WTC11 (cell line): Measurements from ENCODE around the gene NUDT14.

Experiments
- JAZF1 ChIP-seq: fragments of 250-450 bp; sonication (Bioruptor Pico); IDR thresholded peaks from 2 replicates; pipeline ENCODE4 v1.9.0; 2021; ENCODE audit warnings: moderate library complexity, mild to moderate bottlenecking, inconsistent platforms
- TF ChIP-seq, protein P1 (sequence below): fragments of 200-600 bp; IDR thresholded peaks from 2 replicates; pipeline ENCODE4 v1.8.0; 2022; ENCODE audit warnings: antibody characterized with exemption

DNA sequence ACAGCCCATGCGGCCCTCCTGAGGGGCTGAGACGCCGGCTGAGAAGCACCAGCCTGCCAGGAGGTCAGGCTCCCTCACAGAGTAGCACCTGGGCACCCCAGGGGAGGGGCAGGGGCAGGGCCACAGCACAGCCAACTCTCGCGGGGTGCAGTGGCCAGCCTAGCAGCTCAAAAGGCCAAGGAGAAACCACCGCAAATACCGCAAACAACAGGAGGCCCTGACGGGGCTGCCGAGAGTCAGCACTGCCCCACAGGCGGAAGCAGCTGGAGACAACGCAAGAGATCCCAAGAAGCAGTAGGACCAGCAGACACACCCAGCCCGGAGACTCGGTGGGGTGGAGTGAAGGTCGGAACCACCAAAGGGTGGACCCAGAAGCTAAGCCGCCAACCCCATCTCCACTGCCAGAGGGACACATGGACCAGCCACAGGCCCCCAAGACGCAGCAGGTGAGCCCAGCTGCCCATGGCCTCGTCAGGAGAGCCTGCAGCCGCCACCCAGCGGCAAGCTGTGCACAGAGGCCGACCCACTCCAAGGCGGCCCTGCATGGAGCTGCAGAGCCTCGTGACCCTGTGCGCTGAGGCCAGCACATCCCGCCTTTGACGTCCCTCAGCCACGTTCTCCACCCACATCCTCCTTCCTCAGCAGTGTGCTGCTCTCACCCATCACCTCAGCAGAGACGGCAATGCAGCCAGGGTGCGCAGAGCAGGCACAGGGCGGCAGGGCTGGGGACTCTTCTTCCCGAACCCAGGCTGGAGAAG lies 35.6 kb upstream of the NUDT14 start:
- TF ChIP-seq JAZF1 (CRISPR knock-in tag): no peak
- TF ChIP-seq, protein P1, sequence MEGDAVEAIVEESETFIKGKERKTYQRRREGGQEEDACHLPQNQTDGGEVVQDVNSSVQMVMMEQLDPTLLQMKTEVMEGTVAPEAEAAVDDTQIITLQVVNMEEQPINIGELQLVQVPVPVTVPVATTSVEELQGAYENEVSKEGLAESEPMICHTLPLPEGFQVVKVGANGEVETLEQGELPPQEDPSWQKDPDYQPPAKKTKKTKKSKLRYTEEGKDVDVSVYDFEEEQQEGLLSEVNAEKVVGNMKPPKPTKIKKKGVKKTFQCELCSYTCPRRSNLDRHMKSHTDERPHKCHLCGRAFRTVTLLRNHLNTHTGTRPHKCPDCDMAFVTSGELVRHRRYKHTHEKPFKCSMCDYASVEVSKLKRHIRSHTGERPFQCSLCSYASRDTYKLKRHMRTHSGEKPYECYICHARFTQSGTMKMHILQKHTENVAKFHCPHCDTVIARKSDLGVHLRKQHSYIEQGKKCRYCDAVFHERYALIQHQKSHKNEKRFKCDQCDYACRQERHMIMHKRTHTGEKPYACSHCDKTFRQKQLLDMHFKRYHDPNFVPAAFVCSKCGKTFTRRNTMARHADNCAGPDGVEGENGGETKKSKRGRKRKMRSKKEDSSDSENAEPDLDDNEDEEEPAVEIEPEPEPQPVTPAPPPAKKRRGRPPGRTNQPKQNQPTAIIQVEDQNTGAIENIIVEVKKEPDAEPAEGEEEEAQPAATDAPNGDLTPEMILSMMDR: no peak
